Measurements from ENCODE around the gene SLC6A17.
A peak's percentile ranks its signal among the peaks of the same experiment; 100 is the strongest.

The SLC6A17 gene

DNA sequence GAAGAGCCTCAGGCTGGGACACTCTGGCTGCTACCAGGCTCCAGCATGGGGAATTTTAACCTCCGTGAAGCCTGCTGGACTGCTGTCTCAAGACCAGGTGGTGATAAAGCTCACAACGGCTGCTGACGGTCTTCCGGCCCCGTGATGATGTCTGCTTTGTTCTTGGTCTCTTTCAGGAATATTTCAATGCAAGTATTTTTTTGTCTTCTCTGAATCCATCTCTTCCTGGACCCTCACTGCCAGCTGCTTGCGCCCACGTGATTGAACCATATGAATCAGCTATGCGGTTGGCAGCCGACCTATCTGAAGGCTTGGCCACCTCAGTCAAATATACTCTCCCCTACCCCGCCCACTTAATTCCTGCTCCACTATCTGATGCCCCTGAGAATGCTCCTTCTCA lies 14.6 kb upstream of the SLC6A17 start:
- no peak for DNase-seq

DNA sequence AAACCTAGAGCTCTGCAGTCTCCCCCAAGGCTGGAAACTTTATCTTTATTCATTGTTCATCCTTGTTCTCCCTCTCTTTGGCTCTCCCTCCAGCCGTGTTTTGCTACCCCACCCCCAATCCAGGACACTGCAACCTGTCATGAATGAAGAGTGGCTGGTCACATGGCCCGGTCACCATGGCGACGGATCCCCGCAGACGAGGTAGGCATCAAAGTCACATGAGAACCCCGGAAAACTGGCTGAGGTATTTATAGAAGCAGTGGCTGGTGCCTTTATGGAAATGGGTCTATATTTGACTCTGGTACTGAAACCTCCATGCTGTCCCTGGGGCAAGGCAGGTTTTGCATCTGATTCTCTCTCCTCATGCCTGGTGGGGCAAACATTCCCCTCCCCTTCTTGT lies 13.4 kb upstream of the SLC6A17 start:
- peak; percentile 23 for DNase-seq

DNA sequence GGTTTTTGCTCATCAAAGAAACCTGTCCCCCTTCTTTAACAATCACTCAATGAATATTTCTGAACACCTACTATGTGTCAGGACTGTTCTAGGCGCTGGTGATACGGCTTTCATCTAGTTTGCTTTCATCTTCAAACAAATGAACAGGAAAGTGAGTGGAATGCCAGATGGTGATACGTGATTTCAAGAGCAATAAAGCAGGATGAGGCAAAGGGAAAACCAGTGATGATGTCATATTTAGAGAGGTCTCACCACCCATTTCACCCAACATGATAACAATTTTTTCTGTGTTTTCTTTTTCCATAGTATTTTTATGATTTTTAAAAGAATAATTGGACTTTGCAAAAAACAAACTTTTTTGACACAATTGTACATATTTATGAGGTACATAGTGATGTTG lies 11.3 kb upstream of the SLC6A17 start:
- DNase-seq = no peak

DNA sequence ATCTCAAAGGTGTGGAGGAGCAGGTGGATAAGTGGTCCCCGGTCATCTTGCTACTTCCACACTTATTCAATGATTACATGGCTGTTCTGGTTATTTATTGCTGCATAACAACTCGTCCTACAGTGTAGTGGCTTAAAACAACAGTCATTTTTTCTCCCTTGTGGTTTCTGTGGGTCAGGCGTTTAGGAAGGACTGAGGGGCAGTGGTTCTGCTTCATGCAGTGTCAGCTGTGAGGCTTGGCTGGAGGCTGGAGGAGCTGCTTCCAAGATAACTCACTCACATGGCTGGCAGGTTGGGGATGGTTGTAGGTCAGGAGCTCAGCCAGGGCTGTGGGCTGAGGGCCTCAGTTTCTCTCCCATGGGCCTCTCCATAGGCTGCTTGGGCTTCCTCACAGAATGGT lies 5.9 kb upstream of the SLC6A17 start:
- no peak for DNase-seq

DNA sequence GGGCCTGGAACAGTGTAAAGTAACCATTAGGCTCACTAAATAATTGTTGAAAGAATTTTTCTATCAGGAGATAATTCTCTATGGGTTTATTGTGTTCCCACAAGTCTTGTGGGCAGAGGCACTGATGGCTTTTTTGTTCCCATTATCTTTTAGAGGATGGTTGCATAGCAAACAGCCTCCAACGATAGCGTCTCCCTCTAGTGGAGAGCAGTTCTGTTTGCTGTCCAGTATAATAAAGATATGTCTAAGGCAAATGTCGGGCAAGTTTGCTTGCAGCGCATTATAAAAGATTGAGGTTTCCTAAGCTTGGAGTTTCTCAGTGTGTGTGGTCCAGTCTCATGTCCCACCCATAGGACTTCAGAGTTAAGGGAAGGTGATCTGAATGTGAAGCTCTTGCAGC lies 1.3 kb upstream of the SLC6A17 start:
- no peak for DNase-seq

DNA sequence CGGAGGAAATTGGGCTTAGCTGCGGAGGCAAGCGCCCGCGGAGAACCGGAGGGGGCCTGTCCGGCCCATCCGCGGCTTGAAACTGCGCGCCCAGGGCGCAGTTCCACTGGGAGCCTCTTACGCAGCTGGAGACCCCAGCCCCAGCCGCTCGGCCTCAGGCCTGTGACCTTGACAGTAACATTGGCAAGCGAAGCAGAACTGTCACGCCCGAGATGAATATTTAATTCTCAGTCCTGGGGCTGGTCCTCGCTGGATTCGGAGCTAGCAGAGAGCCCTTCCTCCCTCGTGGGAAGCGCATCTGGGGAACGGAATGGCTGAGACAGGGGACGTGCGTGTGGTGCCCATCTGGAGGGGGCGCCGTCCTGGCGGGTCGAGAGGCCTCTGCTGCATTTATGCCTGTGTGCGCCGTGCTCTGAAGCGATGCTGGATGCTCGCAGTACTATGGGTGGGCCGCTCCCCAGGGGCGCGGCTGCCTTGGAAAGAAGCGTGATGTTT lies 928 bp downstream of the SLC6A17 start:
- DNase-seq = no peak

DNA sequence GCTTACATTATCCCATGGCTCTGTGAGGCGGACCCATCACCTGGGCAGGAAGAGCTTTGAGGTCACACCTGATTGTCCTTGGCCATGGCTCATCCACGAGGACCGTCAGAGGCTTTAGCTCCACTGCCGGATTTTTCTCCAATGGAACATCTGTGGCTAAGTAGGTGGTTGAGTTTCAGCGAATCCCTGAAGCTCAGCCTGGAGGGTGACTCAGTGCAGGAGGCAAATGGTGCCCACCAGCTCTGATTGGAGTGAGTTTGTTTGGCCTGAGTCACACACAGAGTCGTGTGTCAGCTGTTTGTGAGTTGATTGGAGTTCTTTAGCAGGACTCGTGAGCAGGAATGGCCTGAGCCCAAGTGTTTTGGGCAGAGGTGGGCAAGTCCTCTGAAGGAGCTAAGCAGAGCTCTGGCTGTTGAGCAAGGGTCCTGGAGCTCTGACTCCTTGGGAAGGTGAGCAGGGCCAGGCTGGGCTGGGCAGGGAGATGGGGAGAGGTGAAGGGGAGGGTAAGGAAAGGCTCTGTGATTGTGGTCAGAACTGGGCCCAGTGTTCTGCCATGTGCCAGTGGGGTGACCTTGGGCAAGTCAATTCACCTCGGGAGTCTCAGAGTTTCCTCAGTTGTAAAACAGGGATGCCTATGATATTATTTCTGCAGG lies 2.0 kb downstream of the SLC6A17 start:
- no peak for DNase-seq

DNA sequence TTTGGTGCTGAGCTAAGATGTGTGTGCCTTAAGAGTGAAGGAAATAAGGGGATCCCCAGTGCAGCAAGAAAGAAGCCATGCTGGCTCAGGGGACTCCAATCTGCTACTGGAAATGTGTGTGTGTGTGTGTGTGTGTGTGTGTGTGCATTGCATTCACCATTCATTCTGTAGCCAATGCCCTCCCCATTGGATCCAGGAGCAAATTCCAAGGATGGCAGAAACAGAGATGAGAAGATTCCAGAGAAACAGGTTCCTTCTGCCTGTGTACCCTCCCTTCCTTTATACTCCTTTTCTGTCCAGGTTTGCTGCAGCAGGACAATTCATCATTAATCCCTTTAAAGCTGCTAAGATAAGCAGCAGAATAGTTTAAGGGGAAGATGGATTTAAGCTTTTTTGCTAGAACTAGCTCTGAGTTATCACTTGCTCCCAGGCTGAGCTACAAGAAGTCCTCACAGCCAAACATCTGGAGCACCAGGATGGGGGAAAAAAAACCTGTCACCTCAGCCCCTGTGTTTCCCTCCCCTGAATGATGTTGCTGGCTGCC lies 3.2 kb downstream of the SLC6A17 start:
- DNase-seq = no peak

DNA sequence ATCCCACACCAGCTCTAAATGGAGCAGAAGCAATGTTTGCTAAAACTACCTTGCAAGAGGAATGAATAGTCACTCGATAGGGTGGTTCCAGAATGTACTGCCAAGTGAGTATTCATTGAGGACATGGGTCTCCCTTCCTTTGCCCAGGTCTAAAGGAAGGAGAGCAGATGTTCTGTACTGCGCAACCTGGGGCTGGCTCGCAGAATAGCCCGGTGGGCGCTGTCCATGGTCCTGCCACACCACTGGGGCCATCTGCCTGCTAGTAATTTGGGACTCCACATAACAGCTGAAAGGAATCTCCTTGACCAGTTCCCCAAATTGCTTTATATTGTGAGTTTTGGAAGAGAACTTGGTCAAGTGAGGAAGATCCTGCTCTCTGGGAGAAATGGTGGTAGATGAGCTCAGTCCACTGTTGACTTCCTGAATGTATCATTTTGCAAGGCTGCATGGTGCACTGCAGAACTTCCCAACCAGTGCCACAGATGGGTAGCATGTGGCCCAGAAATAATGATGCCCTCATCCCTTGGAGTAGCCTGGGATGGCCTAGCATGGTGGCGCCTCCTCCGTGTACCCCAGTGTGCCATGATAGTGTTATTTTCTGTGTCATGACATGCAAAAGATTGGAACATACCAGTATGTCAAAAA lies 5.7 kb downstream of the SLC6A17 start:
- DNase-seq = peak; percentile 26

DNA sequence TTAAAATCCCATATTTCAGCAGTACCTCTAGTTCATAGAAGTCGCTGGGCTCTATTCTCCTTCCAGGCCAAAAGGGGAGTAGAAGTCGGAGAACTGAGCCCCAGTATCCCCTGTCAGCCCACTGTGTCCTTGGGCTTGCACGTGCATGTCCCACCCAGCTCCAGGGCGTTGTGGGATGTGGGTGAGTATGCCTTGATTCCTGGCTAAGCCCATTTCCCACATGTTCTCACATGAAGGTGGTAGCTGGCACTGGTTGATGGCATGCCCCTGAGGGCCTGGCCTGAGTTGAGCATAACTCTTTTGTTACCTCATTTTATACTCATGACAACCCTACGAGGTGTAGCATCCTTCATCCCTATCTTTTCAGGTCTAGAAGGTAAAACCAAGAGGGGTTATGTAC lies 8.0 kb downstream of the SLC6A17 start:
- no peak for DNase-seq

DNA sequence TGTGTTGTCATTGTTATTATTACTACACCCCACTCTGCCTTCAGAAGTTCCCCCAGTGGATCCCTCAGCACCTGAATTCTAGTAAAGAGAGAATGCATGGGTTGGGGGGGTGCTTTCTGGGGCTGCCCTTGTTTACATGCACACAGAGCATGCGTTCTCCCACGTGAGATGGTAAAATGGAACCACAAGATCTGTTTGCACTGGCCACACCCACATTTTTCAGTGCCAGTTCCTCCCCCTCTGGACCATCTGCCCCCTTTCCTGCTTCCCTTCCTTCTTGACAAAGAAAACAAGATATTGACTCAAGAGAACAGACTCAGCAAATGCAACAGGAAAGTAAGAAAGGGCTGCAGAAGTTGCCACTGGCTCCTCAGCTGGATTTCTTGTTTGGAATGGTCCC lies 8.9 kb downstream of the SLC6A17 start:
- DNase-seq = no peak

DNA sequence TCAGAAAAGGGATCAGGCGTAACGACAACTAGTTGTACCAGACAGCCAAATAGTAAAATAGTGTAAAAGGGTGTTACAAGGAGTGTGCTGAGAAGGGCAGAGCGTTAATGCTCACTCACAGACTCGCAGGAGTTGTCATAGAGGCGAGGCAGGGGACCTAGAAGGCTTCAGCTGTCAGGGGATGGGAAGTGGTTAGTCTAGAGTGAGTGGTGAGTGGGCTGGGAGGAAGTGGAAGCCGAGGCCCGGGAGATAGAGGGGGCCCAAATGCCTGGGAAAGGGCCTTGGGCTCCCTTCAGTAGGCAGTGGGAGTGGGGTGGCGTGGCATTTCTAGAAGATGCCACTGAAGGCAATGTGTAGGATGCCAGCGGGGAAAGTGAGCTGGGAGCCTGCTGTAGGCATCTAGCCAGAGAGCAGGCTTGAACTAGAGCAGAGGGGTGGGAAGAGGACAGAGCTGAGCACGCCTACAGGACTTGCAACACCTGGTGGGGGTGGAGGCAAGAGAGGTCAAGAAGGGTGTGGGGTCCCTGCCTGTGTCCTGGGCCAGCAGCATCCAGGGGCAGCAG lies 10.3 kb downstream of the SLC6A17 start:
- DNase-seq = no peak

DNA sequence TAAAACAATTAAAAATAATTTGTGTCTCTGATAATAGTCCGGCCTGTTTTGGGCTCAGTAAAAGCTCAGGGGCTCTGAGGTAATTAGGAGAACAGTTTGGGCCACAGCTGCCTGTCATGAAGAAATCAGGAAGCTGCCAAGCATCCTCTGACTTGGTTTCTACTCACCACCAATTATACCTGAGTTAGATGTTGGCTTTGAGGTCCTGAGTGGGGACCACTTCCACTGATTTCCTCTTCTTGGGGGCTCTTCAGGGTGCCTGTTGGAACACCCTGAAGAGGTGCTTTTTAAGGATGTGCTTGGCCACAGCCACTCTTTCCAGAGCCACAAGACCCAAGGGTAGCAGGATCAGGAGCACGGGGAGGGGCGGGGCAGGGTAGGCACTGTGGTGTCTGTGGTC lies 10.9 kb downstream of the SLC6A17 start:
- no peak for DNase-seq

DNA sequence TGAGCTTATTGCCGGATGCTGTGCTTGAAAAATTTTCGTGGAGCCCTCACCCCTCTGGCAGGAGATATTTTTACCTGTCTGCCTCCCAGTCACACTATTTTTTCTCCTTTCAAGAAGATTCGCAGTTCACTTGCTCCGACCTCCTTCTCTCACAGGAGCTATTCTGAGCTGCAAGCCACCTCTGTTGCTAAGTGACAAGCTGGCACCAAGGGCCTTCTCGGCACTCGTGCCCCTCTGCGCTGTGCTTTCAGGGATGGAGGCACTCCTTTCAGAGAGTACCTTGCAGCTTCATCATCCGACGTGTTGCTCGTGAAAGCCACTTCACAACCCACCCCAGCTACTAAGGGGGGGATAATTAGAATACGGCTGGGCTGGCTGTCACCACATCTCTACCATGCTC lies 11.6 kb downstream of the SLC6A17 start:
- no peak for DNase-seq

DNA sequence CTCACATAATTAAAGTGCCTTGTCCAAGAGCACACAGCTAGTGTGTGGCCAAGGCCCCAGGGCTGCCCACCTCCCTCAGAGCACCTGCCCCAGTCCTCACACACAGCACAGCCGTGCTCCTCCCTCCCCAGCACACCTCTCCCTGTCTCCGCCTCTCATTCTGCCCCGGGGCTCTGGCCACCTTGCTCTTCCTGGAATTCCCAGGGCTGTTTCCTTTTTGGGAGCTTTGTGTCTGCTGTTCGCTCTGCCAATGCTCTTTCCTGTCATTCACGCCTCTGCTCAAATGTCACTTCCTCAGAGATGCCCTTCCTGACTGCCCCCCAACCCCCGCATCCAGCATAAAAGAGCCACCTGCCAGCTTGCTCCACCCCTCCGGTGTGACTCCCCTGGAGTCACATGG lies 13.3 kb downstream of the SLC6A17 start:
- no peak for DNase-seq

DNA sequence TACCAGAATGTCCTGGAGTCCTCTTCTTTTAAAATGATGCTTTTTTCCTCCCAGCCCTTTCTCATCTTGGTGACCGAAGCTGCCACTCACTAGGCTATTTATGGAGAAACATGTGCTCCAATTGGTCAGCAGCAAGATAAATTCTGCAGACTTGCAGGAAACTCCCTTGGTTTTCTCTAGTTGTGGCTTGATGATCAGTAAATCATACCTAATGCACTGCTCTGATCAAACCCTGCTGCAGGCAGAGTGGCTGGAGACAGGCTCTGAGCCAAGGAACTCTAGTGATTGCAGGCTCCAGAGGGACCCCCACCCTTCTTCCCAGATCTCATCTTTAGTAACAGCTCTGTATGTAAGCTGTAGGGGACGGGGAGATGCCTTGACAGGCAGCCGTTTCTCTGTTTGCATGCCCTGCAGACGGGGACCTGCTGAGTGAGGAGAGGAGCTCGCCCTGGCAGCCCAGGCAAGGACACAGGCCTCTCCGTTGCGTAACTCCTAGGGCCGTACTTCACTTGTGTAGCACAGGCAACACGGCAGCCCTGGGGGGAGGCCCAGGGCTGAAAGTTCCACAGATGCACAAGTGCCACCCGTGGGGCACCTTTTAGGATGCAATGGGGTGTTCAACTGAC lies 14.5 kb downstream of the SLC6A17 start:
- no peak for DNase-seq

DNA sequence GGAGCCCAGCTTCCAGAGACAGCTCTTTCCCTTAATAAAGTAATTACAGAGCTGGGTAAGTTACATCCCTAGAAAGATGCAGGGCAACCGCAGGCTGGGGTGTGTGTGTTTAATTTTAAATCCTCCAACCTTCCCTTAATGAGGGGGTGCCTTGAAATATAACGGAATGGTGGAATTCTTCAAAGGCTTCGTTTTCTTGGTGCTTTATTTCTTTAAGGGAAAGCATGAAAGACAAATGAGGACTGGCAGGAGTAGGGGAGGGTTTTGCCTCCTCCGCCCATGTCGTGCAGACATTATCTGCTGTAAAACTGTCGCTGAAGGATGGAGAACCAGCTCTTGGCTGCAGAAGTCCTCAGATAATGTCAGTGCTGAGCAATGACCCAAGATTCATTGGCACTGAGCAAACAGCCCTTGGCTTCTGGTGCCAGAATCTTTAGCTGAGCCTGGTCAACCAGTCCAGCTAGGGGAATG lies 15.5 kb downstream of the SLC6A17 start:
- DNase-seq = no peak

DNA sequence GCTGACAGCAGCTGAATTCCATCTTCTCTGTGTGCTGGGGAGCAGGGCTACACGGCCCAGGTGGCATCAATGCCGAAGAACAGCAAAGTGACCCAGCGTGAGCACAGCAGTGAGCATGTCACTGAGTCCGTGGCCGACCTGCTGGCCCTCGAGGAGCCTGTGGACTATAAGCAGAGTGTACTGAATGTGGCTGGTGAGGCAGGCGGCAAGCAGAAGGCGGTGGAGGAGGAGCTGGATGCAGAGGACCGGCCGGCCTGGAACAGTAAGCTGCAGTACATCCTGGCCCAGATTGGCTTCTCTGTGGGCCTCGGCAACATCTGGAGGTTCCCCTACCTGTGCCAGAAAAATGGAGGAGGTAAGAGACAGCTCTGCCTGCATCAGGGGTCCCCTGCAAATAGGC lies 16.6 kb downstream of the SLC6A17 start:
- DNase-seq = no peak

DNA sequence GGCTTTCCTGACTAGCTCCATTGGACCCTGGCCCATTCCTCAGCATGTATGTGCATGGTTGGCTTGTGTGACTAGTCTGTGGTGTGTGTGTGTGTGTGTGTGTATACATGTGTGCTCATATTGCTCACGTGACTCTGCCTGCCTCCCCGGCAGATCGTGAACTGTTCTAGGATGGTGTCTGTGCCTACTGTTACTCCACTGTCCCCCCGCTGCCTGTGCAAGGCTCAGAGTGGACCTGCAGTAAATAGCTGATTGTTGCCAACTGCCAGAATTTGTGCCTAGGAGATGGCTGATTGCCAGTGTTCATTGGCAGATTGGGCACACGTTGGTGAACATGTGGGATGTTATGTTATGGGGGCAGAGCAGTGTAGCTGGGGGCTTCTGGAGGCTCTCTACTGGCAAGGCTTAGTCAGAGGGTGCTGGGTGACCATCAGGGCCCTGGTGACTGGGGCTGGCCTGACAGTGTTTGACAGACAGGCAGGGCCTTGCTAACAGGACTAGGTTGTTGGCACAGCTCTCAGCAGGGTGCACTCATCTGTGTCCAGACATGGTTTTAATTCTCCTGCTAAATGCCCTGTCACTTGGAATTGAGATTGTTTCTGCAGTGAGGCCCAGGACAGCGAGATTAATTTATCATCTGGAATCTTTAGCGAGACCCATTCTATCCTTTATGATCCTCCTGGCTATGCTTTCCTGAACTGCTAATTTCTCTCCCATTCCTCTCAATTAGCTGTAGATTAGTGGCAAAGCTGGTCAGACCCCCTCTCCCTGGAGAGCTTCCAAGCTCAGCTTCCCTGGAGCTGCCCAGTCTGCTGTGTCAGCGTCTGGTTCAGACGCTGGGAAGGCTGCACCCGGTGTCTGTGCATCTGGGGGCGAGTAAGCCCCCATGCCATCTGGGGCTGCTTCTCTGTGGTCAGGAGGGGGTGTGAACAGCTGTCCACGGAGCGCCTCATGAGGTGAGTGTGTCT lies 20.8 kb downstream of the SLC6A17 start:
- DNase-seq = no peak

DNA sequence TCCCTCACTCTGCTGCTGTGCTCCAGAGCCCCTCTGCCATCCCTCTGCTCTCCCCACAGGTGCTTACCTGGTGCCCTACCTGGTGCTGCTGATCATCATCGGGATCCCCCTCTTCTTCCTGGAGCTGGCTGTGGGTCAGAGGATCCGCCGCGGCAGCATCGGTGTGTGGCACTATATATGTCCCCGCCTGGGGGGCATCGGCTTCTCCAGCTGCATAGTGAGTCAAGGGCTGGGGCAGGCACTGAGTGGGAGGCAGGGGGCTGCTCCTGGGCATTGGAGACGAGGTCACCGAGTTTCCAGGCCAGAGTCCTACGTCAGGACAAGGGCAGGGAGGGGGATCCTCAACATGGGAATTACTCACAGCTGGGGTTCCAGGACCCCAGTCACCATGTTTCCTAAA lies 21.7 kb downstream of the SLC6A17 start:
- DNase-seq = no peak

DNA sequence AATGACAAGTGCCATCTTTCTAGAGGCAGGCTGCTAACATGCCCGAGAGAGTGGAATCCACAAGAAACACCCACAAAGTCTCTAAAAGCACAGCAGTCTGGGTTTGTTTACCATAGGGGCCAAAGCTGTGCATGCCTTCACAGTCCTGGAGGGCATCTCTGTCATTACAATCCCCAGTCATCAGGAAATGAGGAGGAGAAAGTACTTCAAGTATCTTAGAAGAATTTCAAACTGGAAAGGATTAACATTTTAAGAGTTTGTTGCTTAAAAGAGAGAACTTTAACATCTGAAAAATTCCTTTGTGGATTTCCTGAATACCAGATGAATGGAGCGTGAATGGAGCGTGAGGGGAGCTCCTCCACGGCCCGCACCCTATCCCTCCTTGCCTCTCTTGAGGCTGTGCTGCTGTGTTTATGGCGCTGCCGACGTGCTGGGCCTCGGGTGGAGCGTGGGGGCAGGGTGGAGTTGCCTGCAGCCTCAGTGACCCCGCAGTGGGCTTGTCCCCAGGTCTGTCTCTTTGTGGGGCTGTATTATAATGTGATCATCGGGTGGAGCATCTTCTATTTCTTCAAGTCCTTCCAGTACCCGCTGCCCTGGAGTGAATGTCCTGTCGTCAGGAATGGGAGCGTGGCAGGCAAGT lies 23.3 kb downstream of the SLC6A17 start:
- no peak for DNase-seq

DNA sequence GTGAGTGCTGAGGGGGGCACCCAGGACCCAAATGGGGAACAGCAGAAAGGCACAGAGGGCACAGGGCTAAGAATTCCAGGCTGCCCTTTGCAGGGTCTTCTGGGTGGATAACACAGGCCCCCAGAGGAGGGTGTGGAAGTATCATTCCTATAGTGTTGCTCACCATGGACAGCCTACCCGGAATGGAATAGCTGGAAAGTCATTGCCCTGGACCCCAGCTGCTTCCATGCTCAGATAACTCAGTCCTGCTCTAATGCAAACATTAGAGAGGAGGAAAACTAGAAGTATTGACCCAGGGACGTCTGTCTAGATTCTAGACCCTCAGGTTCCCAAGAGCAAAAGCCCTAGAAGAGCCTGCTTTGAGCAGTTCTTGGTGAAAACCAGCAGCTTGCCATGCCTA lies 24.7 kb downstream of the SLC6A17 start:
- DNase-seq = no peak
